NT2/D1 (cell line): ENCODE measurements around the gene RIC1.

Experiments
- DNase-seq: peaks from one replicate; pipeline ENCODE4 v3.0.0-alpha.2; 2011; ENCODE audit warnings: low read depth, low spot score
- H3K27me3 ChIP-seq: 2 replicates; pipeline ENCODE4 v1.6.0; 2011; ENCODE audit warnings: mild to moderate bottlenecking; ENCODE audit not compliant: insufficient read length, insufficient read depth
- H3K36me3 ChIP-seq: 2 replicates; pipeline ENCODE4 v1.6.1; 2011; ENCODE audit warnings: mild to moderate bottlenecking, low read length, mixed read lengths; ENCODE audit not compliant: insufficient read depth, insufficient read length
- H3K4me1 ChIP-seq: 2 replicates; pipeline ENCODE4 v1.5.1; 2011; ENCODE audit not compliant: insufficient read depth, insufficient read length
- H3K4me3 ChIP-seq: 2 replicates; pipeline ENCODE4 v1.5.1; 2011; ENCODE audit warnings: low read depth; ENCODE audit not compliant: insufficient read length
- H3K9ac ChIP-seq: 2 replicates; pipeline ENCODE4 v1.6.0; 2011; ENCODE audit warnings: low read depth; ENCODE audit not compliant: insufficient read length
- H3K9me3 ChIP-seq: 2 replicates; pipeline ENCODE4 v1.5.1; 2011; ENCODE audit warnings: mild to moderate bottlenecking, low read length; ENCODE audit not compliant: insufficient read depth
- SUZ12 ChIP-seq: IDR thresholded peaks from 2 replicates; pipeline ENCODE4 v1.6.1; 2011; ENCODE audit not compliant: insufficient read length, insufficient read depth; ENCODE audit errors: extremely low read depth
- YY1 ChIP-seq: IDR thresholded peaks from 2 replicates; pipeline ENCODE4 v1.6.1; 2011; ENCODE audit not compliant: insufficient read length, insufficient read depth
- ZNF274 ChIP-seq: IDR thresholded peaks from 2 replicates; pipeline ENCODE4 v1.6.1; 2011; ENCODE audit warnings: mild to moderate bottlenecking, low read depth, low read length

Gene RIC1

DNA sequence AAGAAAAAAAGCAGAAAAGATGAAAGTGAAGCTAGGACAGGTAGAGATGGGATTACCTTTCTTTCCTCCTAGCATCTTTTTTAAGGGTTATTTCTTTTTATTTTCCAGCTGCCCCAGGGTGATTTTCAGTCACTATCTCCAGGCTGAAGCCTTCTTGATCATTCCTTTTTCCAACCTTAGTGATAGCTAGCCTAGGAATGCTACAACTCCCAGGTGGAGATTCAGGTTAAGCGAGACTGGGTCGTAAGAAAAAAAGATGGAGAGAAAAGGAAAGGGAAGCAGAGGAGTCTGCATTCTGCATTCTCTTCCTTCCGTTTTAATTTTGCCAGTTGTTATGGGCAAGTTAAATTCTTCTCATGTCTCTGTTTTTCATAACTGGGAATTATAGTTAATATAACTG lies 36.7 kb upstream of the RIC1 start:
- no peaks in the 10 kb centered on the region for H3K4me1 ChIP-seq
- DNase-seq: no peak

GRCh38 chr9:5592904-5593303 lies 36.0 kb upstream of the RIC1 start:
- no peaks in the 10 kb centered on the region for H3K9me3 ChIP-seq
- H3K4me3 ChIP-seq: no peak overlapping the region
- no peaks in the 10 kb centered on the region for H3K36me3 ChIP-seq
- no peaks in the 10 kb centered on the region for H3K4me1 ChIP-seq
- H3K9ac ChIP-seq: no peak overlapping the region
- no peaks in the 10 kb centered on the region for H3K27me3 ChIP-seq
- TF ChIP-seq ZNF274: no peak
- TF ChIP-seq SUZ12: no peak
- no peak for TF ChIP-seq YY1
- DNase-seq: no peak

More for the DNA sequence above, 36.7 kb upstream of the RIC1 start:
- no peaks in the 10 kb centered on the region for H3K36me3 ChIP-seq
- no peaks in the 10 kb centered on the region for H3K27me3 ChIP-seq
- no peaks in the 10 kb centered on the region for H3K9me3 ChIP-seq
- H3K4me3 ChIP-seq: no peak overlapping the region
- H3K9ac ChIP-seq: no peak overlapping the region
- TF ChIP-seq YY1 (no peak), ZNF274 (no peak), SUZ12 (no peak)

GRCh38 chr9:5593904-5594303 lies 35.0 kb upstream of the RIC1 start:
- Histone ChIP-seq H3K36me3 (no peaks in the 10 kb centered on the region), H3K9ac (no peak overlapping the region), H3K9me3 (0 out of 2 replicates have a peak, but pooled peaks cover 2% of the 10 kb centered on the region), H3K4me3 (no peak overlapping the region), H3K27me3 (no peaks in the 10 kb centered on the region), H3K4me1 (no peaks in the 10 kb centered on the region)
- no peak for DNase-seq
- TF ChIP-seq SUZ12 (no peak), YY1 (no peak), ZNF274 (no peak)

DNA sequence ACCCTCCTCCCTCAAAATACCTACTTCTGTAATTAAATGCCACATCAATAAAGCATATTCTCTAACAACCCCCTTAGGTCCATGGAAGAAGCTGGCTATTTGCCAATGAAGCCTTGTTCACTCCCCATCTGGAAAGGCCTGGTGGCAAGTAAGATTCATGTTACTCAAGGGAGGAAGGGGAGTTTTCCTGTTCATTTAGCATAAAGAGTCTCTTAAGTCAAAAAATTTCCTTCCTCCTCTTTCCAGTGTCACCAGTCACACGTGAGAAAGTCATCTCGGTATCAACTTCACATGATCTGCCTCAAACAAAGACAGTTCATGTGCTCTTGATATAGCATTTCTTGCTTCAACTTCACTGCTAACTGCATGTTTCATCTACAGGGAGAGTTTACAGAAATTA lies 32.7 kb upstream of the RIC1 start:
- no peak overlapping the region for H3K9ac ChIP-seq
- no peaks in the 10 kb centered on the region for H3K4me1 ChIP-seq
- TF ChIP-seq SUZ12: no peak
- TF ChIP-seq YY1: no peak
- no peak for TF ChIP-seq ZNF274
- DNase-seq: no peak
- H3K4me3 ChIP-seq: no peak overlapping the region
- H3K36me3 ChIP-seq: no peaks in the 10 kb centered on the region
- H3K9me3 ChIP-seq: 0 out of 2 replicates have a peak, but pooled peaks cover 7% of the 10 kb centered on the region
- H3K27me3 ChIP-seq: no peaks in the 10 kb centered on the region

DNA sequence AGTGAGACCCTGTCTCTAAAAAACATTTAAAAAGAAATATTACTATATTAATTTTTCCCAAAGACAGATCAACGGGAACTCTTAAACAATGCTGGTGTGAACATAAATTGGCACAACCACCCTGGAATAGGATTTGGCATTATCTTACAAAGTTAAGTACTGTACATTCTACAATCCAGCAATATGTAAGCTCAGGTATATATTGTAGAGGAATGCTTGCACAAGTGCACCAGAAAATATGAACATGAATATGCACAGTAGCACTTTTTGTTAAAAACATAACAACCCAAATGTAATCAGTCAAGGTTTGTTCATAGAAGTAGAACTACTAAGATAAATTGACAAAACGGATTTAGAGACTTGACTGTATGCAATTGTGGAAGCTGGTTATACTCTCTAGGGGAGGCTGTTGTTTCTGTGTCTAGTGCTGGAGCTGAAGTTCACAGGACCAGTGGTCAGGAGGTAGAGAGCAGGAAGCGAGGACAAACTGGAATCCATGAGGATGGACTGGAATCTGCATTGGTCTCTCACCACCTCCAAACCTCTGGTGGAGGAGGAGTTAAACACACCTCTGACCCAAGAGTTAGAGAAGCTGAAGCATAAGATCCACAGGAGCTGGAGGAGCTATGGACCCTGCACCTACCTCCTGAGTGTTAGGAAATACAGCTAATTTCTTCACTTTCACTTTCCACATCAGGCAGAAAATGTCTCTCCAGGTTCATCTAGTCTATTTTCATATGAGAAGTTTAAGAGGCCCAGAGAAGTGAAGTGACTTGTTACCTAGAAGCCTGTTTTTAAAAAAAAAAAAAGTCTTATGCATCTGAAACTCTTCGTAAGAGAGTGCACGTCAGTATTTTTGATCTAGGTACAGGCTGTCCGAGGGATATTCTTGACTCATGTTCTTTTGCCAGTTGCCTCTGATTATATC lies 20.3 kb upstream of the RIC1 start:
- no peak for TF ChIP-seq ZNF274
- Histone ChIP-seq H3K27me3 (no peaks in the 10 kb centered on the region), H3K9me3 (no peaks in the 10 kb centered on the region), H3K9ac (no peak overlapping the region), H3K36me3 (no peaks in the 10 kb centered on the region), H3K4me3 (no peak overlapping the region), H3K4me1 (no peaks in the 10 kb centered on the region)
- no peak for DNase-seq

DNA sequence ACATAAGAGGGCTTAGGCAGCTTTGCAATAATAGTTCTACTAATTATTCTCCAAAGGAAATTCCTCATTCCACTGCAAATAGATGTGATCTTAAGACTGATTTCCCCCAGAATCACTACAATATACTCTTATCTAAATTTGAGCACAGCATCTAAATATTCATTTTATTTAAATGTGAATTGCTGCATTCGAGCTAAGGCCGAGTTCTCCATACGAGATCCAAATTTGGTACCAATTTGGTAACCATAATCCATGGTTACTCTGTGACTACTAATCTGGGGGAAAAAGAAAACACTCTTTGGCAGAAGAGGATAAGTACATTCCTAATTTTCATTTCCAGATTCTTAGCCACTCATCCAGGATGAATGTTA lies 19.7 kb upstream of the RIC1 start:
- no peaks in the 10 kb centered on the region for H3K27me3 ChIP-seq
- DNase-seq: no peak
- H3K4me1 ChIP-seq: no peaks in the 10 kb centered on the region
- H3K36me3 ChIP-seq: no peaks in the 10 kb centered on the region
- no peak for TF ChIP-seq SUZ12
- H3K9ac ChIP-seq: no peak overlapping the region
- no peaks in the 10 kb centered on the region for H3K9me3 ChIP-seq
- no peak overlapping the region for H3K4me3 ChIP-seq

DNA sequence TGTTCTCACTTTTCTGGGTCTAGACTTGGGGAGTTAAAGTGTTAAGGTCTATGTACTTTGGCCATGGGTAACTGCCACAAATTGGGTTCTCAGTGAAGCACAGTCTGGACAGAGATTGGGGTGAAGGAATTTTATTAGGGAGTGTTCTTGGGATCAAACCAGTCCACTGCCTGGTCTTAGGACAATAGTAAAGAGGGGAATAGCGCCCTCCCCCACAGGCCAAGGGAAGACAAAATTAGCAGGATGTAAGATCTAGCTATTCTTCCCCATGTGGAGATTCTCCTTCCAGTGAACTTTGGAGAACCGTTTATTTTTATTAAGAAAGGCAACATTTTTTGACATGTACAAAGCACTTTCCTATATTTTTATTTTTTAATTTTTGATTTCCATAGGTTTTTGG lies 18.4 kb upstream of the RIC1 start:
- H3K36me3 ChIP-seq: no peaks in the 10 kb centered on the region
- H3K4me3 ChIP-seq: no peak overlapping the region
- TF ChIP-seq SUZ12: no peak
- TF ChIP-seq ZNF274: no peak
- no peak for TF ChIP-seq YY1
- no peak for DNase-seq
- H3K4me1 ChIP-seq: no peaks in the 10 kb centered on the region
- H3K27me3 ChIP-seq: no peaks in the 10 kb centered on the region
- no peak overlapping the region for H3K9ac ChIP-seq
- H3K9me3 ChIP-seq: no peaks in the 10 kb centered on the region
